WI38 (cell line): ENCODE data around the gene GHR.

Experiments used
- H3K4me3 ChIP-seq: 2 replicates; pipeline ENCODE4 v1.5.1; 2011; ENCODE audit warnings: low read depth, mild to moderate bottlenecking, control low read depth, low read length
- CTCF ChIP-seq: IDR thresholded peaks from 2 replicates; pipeline ENCODE4 v1.5.1; 2012; ENCODE audit warnings: low read depth, mild to moderate bottlenecking, control low read depth, low read length

Gene GHR

GRCh38 chr5:42461507-42461906, 38.3 kb downstream of the GHR start:
- no peak overlapping the region for H3K4me3 ChIP-seq
- TF ChIP-seq CTCF: no peak

DNA sequence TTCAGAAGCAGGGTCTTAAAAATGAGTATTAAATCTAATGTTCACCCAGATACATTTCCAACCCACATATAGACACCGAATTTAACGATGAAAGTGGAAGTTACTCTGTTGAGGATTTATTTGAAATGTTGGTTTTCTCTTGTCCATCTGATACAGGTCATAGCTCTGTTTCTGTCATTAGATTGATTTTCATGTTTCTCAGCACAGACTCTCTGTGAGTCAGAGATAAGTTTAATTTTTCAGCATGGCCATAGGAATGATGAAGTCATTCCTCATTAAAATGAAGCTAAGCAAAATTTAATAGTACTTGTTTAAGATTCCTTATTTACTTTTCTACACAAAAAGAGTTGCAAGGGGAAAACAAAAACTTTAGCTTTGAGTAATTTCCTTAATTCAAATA, 38.8 kb downstream of the GHR start:
- H3K4me3 ChIP-seq: no peak overlapping the region
- no peak for TF ChIP-seq CTCF

DNA sequence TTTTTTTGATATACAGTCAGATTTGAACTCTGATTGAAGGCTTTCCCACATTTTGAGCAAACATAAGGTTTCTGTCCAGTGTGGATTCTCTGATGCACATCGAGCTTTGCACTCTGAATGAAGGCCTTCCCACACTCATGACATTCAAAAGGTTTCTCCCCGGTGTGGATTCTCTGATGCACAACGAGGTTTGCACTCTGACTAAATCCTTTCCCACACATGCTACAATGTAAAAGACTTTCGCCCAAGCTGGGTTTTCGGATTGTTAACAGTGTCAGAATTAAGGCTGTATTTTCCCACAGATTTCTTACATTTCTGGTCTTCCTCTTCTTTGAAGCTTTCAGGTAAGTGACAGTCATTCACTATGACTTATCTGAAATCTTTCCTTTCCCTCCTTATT, 44.3 kb downstream of the GHR start:
- TF ChIP-seq CTCF: no peak
- no peak overlapping the region for H3K4me3 ChIP-seq

- H3K4me3 ChIP-seq: no peak overlapping the region
- no peak for TF ChIP-seq CTCF
Measured at GRCh38 chr5:42467981-42468524, 44.8 kb downstream of the GHR start.

DNA sequence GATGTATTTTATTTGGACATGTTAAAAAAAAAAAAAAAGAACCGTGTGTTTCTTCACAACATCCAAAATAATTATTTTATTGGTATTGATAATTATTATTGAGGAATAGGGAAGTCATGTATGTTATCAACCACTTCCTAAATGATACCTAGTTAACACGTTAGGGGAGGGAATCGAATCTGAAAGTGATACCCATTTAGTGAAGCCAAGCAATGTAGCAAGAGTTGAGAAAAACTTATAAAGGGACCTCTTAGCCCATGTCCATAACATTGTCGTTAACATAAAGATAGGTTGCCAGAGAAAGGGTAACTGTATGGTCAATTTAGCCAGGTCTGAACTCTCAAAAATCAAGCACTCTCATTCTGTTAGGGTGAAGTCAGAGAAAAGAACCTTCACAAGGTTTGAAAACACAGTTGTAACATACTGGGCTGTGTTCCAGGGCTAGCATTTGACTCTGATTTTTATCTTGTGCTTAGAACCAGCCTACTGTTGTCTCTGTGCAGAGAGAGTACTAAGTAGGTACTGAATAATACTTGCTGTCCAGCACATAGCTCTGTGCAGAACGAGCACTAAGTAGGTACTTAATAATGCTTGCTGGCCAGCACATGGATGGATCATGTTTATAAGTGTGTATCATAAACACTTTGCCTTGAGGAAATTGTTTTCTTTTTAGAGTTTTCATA, 60.4 kb downstream of the GHR start:
- TF ChIP-seq CTCF: no peak
- H3K4me3 ChIP-seq: no peak overlapping the region

DNA sequence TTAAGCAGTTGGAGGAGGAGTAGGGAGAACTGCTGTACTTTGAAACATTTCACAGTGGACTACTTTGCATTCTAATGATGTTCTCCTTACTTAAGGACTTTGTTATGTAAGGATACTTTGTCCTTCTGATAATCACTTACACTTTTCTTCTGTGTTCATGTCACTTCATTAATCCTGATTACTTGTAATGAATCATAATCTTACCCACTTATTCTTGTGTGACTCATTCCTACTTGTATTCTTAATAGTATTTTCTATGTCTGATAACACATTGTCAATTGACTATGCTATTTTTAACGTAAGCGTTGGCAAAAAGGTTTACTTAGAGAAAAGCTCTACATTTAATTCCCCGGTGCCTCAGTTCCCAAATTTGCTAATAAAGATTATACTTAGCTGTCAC, 63.8 kb downstream of the GHR start:
- H3K4me3 ChIP-seq: no peak overlapping the region
- TF ChIP-seq CTCF: no peak

GRCh38 chr5:42487821-42488220, 64.6 kb downstream of the GHR start:
- TF ChIP-seq CTCF: no peak
- H3K4me3 ChIP-seq: no peak overlapping the region
